ENCODE data around the gene TNRC6C.
A peak's percentile ranks its signal among the peaks of the same experiment; 100 is the strongest.
"Not testable (repeated sequence)": the region's sequence is repeated elsewhere in the genome, so short reads cannot be mapped to it uniquely, and the experiment has no call there.

TNRC6C gene

DNA sequence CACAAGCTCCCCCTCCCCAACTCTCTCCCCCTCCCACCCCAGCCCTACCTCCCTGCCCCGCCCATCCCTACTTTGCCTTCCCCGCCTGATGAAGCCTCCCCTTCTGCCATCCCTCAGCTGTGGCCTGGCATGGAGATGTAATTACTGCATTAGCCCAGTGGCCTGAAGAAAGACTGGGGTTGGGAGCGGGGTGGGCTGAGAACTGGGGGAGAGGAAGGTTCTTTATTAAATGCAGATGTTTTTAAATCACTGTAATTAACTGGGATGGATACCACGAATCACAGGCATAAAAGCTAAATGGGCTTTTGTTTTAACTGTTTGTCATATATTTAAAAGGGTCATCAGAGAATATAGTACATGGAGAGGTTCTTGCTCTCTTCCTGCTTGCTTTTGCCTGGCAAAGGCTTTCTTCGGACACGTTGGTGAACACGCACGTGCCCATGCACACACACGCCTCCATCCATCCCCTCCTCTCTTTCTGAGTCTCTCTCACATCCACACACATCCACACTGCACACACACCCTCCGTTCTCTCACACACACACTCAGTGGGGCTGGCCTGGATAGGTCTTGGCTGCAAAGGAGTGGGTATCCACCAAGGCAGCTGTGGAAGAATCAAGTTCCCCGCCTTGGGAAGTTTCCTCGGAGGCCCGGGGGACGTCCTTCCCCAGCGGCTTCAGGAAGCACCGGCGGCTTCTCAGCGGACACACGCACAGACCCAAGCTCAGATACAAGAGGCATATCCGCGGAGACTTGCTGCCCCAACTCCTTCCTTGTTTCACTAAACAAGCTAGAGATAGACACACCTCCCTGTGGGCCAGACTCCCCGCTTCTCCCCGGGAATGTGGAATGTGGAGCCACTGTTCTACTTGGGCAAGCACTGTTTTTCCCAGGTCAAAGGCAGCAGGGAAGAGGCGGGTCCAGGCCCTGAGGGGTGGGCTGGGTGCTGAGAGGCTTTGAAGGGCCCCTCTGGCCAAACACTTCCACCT lies 27.4 kb upstream of the TNRC6C start:
- no peak for DNase-seq (ENCODE audit: low spot score)

DNA sequence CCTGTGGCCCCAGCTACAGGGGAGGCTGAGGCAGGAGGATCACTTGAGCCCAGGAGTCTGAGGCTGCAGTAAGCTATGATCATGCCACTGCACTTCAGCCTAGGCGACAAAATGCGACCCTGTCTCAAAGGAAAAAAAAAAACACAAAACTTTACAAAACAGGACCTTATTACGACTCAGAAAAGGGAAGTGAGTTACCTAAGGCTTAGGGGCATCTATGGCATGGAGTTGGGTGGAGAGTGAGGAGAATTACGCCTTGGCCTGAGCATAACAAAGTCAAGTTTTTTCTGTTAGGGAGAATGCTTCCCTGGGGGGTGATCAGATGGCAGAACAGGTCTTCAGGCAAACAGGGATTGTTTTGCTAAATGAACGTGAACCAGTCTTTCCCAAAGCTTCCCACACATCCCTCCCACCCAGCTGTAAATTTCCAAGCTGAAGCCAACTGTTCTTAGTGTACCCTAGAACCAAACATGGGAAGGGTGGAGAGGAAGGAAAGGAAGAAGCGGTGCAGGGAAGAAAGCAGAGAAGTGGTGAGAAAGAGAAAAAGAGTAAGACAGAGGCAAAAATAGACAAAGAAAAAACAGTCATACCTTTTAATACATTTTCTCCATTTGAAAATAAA lies 24.6 kb upstream of the TNRC6C start:
- DNase-seq (ENCODE audit: low spot score), result no peak

DNA sequence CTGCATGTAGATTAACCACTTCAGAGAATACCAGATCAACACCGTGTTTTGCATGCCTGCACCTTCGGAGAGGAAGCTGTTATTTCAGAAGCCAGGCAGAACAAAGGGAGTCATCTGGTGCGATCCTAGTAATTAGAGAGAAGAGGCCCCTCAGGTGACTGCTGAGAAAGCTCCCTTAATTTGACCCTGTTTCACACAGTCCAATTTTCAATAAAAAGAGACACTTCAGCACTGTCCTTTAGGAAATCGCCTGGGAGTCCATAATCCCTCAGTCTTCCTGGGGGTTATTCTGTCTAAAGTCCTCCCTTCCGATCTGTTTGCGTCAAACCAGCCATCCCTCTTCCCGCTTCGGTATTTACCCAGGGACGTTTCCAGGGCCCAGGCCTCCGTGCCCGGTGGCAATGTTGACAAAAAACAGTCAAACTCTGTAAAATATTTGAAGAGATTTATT lies 23.4 kb upstream of the TNRC6C start:
- peak; percentile 57 for DNase-seq (ENCODE audit: low spot score)

DNA sequence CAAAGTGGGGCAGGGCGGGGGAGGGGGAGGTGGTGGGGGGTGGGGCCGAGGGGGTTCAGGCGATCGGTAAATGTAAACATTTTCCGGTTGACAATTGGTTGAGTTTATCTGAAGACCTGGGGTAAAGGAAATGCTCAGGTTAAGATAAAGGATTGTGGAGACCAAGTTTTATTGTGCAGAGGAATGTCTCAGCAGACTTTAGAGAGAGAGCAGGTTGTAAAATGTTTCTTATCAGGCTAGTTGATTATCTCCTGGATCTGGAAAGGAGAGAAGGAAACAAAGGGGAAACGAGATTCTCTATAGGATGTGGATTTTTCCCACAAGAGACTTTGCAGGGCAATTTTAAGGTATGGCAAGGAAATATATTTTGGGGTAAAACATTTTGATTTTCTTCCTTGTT lies 22.8 kb upstream of the TNRC6C start:
- not testable (repeated sequence) for DNase-seq (ENCODE audit: low spot score)

DNA sequence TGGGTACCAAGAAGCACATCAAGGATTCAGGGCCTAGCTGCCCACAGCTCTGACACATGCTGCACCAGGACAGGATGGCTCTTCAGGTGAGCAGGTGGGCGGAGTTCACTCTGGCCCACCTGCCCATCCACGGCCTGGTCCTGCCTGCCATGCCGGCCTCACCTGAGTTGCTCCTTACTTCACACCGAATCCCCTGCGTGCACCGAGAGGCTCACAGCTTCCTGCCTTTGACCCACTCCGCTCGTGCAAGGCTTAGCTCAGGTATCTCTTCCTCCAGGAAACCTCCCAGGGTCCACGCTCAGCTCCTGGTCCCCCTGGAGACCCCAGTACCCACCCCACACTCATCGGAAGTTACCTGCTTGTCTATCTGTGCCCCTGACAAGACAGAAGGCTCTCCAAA lies 21.6 kb upstream of the TNRC6C start:
- DNase-seq (ENCODE audit: low spot score), result no peak

DNA sequence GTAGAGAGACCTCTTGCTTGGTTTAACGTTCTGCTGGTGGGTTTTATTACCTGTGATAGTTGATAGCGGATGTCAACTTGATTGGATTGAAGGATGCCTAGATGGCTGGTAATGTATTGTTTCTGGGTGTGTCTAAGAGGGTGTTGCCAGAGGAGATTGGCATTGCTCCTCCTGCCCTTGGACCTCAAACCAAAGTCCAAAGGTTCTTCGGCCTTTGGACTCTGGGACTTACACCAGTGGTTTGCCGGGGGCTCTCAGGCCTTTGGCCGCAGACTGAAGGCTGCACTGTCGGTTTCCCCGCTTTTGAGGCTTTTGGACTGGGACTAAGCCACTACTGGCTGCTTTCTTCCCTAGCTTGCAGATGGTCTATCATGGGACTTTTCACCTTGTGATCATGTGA lies 17.5 kb upstream of the TNRC6C start:
- no peak for DNase-seq (ENCODE audit: low spot score)

DNA sequence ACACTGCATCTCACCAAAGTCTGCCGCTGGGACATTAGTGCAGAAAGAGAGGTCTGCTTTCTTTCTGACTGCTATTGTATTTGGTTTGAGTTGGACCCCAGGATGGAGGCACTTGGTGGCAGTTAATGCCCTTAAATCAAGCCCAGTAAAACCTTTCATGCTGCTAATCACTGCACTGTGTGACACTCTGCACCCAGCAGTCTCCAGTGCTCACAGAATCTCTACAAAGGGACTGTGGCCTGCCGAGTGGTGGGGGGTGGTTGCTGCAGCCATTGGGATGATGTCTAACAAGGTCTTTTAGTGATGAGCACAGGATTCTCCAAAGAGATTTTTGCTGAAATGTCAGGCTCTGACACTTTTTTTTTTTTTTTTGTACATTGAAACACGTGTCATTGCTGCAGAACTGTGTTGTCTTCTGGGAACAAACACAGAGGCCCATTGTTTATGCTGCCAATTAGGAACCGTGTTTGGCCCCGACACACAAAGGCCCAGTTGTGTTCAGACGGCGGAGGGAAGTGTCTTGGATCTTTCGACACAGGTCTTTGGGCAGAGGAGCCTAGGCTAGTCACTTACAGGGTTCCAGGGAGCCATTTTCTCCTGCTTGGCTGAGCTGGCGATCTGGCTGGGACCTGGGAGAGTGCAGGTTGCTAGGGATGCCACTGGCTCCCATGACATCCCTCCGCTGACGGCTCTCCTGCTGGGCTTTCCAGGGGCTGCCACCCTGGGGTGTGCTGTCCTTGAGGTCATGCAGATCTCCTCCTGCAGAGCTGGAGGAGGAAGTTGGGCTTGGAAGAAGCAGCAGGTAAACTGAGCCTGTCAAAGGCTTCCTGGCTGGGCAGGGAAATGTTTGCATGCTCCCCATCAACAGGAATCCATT lies 16.2 kb upstream of the TNRC6C start:
- peak; percentile 28 for DNase-seq (ENCODE audit: low spot score)

DNA sequence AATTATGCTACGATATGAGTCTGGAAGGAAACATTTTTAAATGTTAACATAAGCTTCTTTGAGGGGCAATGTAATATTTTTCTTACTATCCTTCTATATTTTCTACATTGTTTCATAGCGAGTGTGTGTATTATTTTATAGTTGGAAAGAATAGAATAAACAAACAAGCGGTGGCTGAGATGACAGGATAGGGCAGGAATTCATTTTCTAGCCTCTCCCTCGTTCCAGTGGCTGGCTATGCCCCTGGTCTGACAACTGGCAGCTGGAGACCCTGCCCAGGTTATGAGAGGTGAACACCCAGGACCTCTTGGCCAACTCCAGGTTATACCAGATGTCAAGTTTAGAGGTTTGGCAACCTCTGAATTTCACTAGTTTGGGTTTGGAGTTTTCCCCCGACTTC lies 14.5 kb upstream of the TNRC6C start:
- no peak for DNase-seq (ENCODE audit: low spot score)

DNA sequence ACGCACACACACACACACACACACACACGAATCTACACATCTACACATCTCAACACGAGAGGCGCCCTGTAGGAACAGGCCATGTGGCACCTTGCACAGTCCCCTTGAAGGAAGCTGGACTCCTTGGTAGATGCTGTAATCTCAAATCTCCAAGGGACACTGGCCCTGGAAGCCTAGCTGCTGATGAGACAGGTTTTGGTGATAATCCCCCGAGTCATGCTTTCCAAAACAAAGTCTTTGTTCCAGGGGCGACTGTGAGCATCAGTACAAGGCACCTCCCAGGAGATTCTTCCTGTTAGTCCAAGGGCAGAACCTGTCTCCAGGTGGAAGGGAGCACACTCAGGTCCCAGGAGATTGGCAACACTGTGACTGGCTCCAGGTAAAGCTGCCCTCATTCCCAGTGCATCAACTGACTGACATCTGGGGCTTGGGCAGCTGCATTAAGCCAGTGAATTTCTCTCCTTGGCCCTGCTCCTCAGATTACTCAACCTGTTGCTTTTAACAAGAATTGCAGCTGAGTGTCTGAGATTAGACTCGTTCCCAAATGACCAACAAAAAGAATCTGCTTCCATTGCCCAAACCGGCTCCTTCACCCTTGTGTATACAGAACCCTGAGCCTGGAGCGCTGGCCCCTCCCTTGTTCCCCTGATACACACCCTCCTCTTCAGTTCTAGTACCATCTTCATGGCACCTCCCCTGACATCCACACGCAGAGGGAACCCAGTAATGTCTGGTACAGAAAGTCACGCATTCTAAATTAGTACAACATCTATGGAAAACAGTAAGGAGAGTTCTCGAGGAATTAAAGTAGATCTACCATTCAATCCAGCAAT lies 13.9 kb upstream of the TNRC6C start:
- no peak for DNase-seq (ENCODE audit: low spot score)

DNA sequence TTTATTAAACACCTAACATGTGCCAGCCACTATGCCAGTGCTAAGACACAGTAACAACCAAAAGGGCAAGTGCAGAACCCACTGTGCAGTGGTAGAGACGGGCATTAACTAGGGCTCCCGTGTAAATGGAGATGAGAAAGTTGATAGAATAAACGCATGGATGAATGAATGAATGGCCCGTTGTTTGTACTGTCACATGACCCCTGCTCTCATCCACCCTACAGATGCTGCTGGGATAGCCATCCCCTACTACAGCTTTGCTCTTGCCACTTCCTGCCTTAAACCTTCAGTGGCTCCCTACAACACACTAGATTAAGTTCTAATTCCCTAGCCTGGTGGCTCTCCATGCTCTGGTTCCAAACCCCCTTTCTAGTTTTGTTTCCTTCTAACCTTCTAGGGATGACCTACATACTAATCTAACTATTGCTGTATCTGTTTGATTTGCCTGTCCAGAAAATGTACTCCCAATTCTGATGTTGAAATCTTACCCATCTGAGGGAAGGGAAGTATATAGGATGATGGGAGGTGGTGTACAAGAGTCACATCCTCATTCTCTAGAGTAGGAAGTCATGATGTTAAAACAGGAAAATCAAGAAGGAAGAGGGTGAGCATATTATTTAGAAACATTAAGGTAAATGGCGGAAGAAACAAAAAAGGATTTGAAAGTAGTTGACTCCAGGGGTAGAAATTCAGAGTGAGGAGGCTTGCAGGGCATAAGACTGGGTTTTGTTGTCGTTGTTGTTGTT lies 11.4 kb upstream of the TNRC6C start:
- no peak for DNase-seq (ENCODE audit: low spot score)

DNA sequence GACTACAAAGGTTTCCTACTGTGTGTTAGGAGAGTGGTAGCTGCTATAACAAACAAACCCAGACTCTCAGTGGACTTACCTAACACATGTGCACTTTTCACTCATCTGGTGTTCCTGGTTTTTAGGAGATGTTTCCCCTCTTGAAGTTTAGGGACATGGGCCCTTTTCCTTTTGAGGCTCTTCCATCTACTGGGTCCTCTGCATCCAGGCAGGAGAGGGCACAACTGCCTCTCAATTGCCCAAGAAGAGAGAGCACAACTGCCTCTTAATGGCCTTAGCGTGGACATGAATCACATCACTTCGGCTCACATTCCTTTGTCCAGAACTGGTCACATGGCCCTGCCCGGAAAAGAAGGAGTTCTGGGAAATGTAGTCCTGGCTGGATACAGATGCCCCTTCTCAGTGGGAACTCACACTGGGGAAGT lies 9.8 kb upstream of the TNRC6C start:
- DNase-seq (ENCODE audit: low spot score), result peak; percentile 56

DNA sequence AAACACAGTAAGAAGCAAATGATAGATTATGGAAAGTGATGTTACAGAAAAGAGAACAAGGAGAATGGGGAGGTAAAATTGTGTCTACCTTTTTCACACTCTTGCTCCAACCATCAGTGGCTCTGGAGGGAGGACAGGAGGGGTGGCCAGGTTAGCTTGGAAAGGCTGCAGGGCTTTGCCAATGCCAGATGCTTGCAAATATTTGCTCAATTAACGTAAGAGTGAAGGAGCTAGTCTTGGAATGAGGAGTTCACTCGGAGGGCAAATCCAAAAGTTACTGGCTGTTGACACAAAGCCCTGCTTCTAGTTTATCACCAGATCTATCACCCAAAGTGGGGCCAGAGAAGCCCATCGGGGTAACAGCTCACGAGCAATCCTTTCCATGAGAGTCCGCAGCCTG lies 7.4 kb upstream of the TNRC6C start:
- no peak for DNase-seq (ENCODE audit: low spot score)

DNA sequence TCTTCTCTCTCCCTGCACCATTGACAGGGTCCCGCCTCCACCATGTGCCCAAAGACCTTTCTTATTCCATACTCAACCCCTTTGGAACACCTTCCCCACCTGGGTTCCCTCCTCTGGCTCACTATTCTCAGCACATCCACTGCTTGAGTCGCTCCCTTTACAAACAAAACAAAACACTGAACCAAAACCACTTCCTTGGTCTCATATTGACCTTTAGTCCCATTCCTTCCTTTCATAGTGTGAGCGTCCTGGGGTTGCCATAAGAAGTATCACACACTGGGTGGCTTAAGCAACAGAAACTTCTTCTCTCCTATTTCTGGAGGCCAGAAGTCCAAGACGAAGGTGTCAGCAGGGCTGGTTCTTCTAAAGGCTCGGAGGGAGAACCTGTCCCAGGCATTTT lies 6.1 kb upstream of the TNRC6C start:
- DNase-seq (ENCODE audit: low spot score), result no peak

DNA sequence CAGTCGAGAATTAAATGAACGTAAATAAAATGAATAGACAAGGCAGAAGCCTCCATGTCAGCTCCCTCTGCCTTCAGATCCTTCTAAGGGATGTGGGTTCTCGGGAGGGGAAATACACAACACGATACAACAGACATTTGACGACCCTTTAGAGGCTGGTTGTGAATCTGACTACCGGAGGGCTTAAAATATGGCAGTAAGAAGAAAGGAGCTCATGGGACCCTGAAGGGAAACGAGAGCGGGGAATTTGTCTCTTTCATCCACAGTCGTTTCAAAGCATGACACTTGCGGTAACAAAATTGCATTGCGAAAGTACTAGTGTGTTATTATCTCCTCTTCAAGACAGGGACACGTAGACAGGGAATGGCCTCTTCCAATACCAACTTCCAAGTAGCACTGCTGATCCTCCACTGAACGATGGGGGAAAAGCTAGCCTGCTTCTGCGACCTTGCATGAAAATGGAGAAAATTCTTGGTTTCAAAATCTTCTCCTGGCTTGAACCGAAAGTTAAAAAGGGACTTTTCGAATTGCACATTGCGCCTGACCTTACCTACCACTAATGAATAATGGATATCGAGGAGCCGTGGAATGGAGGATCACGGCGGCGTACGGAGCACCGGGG lies 1.2 kb upstream of the TNRC6C start:
- DNase-seq (ENCODE audit: low spot score), result no peak

DNA sequence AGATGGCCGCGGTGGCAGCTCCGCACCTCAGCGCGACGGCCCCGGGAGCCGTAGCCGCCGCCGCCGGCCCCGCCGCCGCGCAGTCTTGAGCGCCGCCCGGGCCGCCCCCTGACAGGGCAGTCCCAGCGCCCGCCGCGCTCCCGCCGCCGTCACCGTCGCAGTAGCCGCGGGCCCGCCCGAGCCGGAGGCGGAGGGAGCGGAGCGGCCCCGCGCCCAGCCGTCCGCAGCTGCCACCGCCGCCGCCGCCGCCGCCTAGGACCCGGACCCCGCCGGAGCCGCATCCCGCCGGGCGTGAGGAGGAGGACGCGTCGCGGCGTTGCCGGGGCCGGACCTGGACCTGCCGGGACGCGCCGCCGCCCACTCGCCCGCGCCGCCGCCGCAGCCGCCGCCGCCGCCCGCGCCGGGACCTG lies 218 bp downstream of the TNRC6C start:
- no peak for DNase-seq (ENCODE audit: low spot score)

DNA sequence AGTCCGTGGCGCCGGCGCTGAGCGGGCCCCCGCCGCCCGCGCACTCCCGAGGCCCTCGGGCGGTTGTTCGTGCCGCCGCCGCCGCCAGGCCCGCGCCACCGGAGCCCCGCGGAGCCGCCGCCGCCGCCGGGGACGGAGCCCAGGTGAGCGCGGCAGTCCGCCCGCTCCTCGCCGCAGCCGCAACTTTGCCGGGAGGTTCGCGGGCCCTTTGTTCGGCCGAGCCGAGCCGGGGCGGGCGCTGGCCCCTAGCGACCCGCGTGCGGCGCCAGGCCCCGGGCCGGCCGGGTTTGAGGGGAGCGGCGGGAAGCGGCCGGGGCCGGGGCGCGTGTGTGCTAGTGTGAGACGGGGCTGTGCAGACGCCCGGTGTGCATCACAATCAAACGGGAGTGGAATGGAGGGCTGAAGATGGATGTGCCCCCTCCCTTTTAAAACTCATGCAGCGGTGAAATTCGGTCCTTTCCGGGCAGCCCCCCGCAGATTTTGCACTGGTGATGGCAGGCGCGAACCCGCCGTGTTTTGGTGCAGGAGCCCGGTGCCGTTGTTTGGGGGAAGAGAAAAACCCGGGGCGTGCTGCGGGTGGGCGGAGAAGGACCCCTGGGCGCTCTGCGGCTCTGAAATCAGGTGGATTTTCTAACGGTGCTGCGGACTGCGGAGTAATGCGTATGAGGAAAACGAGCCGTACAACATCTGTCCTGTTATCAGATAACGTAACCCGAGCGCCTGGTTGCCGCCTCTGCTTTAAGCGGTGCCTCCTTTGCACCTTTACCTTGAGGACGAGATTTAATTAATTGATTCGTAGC lies 823 bp downstream of the TNRC6C start:
- DNase-seq (ENCODE audit: low spot score), result peak; percentile 38

DNA sequence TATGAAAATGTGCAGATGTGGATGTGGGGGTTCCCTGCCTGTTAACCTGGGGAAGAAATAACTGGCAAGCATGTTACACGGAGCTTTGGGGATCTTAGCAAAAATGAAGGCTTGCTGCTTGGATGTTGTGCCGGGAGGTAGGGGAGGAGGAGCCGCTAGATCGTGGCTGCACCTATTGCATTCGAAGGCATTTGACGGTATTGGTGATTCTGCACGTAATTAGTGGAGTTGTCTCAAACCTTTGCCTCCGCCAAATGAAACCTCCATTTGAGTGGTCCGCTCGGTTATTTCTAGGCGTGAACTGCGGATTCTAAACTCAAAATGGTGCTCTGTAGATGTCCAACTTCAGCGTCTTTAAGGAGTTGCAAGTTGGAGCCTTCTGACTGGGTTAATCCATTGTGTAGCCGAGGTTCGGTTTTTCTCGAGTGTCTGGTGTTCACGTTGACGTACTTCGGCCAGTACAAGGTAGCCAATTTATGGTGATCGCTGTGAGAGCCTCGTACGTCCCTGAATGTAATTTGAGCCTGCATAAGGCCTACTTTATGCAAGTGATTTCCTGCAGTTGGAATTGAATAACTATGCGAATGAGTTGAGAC lies 1.5 kb downstream of the TNRC6C start:
- peak; percentile 47 for DNase-seq (ENCODE audit: low spot score)

DNA sequence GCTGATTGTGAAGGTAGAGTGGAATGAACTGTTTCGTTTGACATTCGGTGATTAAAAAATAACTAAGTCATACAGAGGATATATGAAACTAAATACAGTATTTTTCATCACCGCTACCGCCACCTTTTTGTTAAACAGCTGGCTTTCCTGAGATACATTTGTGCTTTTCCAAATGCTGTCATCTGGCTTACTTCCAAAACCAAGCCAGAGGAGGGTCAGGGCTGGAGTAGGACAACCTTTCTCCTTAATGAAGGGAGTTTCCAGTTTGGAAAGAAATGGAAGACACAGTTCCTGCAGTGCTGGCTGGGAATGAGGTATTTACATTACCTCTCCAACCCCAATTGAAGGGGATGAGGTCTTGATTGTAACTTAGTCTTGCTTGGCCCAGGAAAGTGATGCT lies 3.2 kb downstream of the TNRC6C start:
- no peak for DNase-seq (ENCODE audit: low spot score)

DNA sequence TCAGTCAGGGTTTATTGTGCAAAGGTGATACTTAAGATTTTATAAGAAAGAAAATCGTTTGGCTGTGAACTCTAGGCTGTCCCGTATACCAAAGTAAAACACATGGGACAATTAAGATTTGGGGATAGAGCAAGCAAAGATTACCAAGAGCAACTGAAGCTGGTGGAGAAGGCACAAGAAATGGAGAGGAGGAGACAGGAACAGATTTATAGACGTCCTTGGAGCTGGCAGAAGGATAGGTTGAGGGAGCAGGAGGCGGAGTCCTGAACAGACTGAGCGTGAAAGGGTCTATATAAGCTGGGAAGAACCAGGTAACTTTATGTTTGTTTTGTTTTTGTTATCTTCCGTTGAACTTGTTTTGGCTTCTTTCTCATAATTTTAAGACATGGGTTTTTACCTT lies 3.8 kb downstream of the TNRC6C start:
- DNase-seq (ENCODE audit: low spot score), result no peak
